ENCODE data around the gene GRAP.

Gene GRAP

GRCh38 chr17:18987862-18988545, 58.8 kb downstream of the GRAP start:
- no peak for DNase-seq (ENCODE audit: insufficient read length, low spot score)
- peak; percentile 65 for FAIRE-seq

- DNase-seq (ENCODE audit: insufficient read length, low spot score) = no peak
- no peak for FAIRE-seq
Observed at GRCh38 chr17:18987230-18987610, 59.5 kb downstream of the GRAP start.

- no peak for FAIRE-seq
- no peak for DNase-seq (ENCODE audit: insufficient read length, low spot score)
Observed at GRCh38 chr17:18986541-18987229, 60.1 kb downstream of the GRAP start.

- FAIRE-seq = no peak
Observed at GRCh38 chr17:18985475-18985874, 61.3 kb downstream of the GRAP start.

GRCh38 chr17:18984273-18985114, 62.3 kb downstream of the GRAP start:
- DNase-seq (ENCODE audit: insufficient read length, low spot score) (no peak), FAIRE-seq (no peak)

More at GRCh38 chr17:18985475-18985874, 61.3 kb downstream of the GRAP start:
- no peak for DNase-seq (ENCODE audit: insufficient read length, low spot score)

- peak; percentile 85 for DNase-seq (ENCODE audit: insufficient read length, low spot score)
Observed at GRCh38 chr17:18981642-18982424, 64.9 kb downstream of the GRAP start.

GRCh38 chr17:18981335-18981641, 65.5 kb downstream of the GRAP start:
- DNase-seq (ENCODE audit: insufficient read length, low spot score) = no peak
- FAIRE-seq = peak; percentile 49

More at GRCh38 chr17:18981642-18982424, 64.9 kb downstream of the GRAP start:
- FAIRE-seq = peak; percentile 97

- DNase-seq (ENCODE audit: insufficient read length, low spot score) (no peak), FAIRE-seq (peak; percentile 92)
Observed at GRCh38 chr17:18980682-18981334, 65.9 kb downstream of the GRAP start.

- DNase-seq (ENCODE audit: insufficient read length, low spot score) = no peak
- FAIRE-seq = no peak
Observed at GRCh38 chr17:18978655-18979054, 68.1 kb downstream of the GRAP start.

GRCh38 chr17:18978050-18978449, 68.7 kb downstream of the GRAP start:
- DNase-seq (ENCODE audit: insufficient read length, low spot score) (no peak), FAIRE-seq (no peak)

- DNase-seq (ENCODE audit: insufficient read length, low spot score) = no peak
- no peak for FAIRE-seq
Observed at GRCh38 chr17:18977646-18978045, 69.1 kb downstream of the GRAP start.

GRCh38 chr17:18977021-18977420, 69.7 kb downstream of the GRAP start:
- DNase-seq (ENCODE audit: insufficient read length, low spot score) (no peak), FAIRE-seq (no peak)

GRCh38 chr17:18976201-18976600, 70.6 kb downstream of the GRAP start:
- no peak for DNase-seq (ENCODE audit: insufficient read length, low spot score)
- FAIRE-seq = no peak

- FAIRE-seq (no peak), DNase-seq (ENCODE audit: insufficient read length, low spot score) (no peak)
Observed at GRCh38 chr17:18975597-18975996, 71.2 kb downstream of the GRAP start.

- FAIRE-seq = peak; percentile 62
Observed at GRCh38 chr17:18974407-18975149, 72.2 kb downstream of the GRAP start.

GRCh38 chr17:18971801-18972200, 75.0 kb downstream of the GRAP start:
- FAIRE-seq (no peak), DNase-seq (ENCODE audit: insufficient read length, low spot score) (no peak)

More at GRCh38 chr17:18974407-18975149, 72.2 kb downstream of the GRAP start:
- no peak for DNase-seq (ENCODE audit: insufficient read length, low spot score)

Measured in HTR-8/SVneo (cell line).